HG02642 (cell line): ENCODE results near the gene C1QL2.

ENCODE experiments used
- ATAC-seq: cut with Tn5 transposase; IDR thresholded peaks from one replicate; pipeline ENCODE4 v1.9.1; 2021; ENCODE audit warnings: mild to moderate bottlenecking; ENCODE audit not compliant: unreplicated experiment, poor library complexity

Gene C1QL2

GRCh38 chr2:119112230-119112629, 46.3 kb downstream of the C1QL2 start:
- ATAC-seq, result no peak

GRCh38 chr2:119111115-119111975, 47.2 kb downstream of the C1QL2 start:
- ATAC-seq, result no peak

- no peak for ATAC-seq
Measured at GRCh38 chr2:119109866-119110265, 48.7 kb downstream of the C1QL2 start.

GRCh38 chr2:119108186-119108585, 50.4 kb downstream of the C1QL2 start:
- ATAC-seq, result no peak

GRCh38 chr2:119106301-119106897, 52.2 kb downstream of the C1QL2 start:
- ATAC-seq, result no peak
